Astrocyte (in vitro differentiated cells and primary cell): ENCODE measurements around the gene ATP1A1.

Experiments
- EZH2 ChIP-seq: IDR thresholded peaks from 2 replicates; pipeline ENCODE4 v1.6.1; 2012; ENCODE audit warnings: mild to moderate bottlenecking, low read length, inconsistent platforms; ENCODE audit not compliant: insufficient read depth
- TF ChIP-seq, protein P1 (sequence below): IDR thresholded peaks from 2 replicates; pipeline ENCODE4 v1.5.1; 2011; ENCODE audit warnings: low read depth, mild to moderate bottlenecking, inconsistent platforms, low read length, moderate library complexity; ENCODE audit not compliant: insufficient read depth

DNA sequence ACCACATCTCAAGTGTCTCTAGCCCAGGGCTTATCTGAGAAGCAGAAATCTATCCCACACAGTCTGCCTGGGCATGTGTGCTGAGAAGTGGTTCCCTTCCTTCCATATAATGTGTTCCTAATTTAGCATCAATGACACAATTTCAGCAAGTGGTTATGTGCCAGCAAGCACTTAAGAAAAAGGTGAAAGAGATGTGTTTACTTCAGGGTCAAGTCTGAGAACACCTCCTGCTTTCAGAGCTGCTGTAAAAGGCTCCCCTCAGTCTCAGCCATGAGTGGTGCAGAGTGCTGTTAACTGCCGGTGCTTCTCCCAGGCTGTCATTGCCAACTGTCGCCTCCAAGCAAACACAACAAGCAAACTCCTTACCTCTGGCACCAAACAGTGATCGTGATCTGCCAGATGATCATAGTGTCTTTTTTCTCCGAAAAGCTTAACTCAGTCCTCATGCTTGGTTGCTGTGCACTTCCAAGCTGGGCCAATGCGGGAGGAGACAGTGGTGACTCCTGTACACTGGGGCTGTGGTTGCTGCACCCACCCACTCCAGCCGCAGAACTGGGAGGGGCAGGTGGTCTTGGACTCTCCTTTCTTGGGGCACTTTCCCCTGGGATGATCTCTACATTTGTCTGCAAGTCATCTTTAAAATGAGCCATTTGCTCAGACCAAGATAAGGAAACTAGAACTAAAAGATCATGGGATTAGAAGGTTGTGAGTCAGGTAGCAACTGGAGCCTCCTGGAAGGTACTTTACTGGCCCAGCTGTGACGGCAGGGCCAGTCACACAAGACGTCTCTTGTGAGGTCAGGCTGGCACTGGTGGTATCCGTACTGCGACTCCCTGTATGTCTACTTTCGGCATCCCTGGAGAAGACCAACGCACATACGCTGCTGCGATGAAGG is 32.4 kb downstream of the ATP1A1 start:
- TF ChIP-seq, protein P1, sequence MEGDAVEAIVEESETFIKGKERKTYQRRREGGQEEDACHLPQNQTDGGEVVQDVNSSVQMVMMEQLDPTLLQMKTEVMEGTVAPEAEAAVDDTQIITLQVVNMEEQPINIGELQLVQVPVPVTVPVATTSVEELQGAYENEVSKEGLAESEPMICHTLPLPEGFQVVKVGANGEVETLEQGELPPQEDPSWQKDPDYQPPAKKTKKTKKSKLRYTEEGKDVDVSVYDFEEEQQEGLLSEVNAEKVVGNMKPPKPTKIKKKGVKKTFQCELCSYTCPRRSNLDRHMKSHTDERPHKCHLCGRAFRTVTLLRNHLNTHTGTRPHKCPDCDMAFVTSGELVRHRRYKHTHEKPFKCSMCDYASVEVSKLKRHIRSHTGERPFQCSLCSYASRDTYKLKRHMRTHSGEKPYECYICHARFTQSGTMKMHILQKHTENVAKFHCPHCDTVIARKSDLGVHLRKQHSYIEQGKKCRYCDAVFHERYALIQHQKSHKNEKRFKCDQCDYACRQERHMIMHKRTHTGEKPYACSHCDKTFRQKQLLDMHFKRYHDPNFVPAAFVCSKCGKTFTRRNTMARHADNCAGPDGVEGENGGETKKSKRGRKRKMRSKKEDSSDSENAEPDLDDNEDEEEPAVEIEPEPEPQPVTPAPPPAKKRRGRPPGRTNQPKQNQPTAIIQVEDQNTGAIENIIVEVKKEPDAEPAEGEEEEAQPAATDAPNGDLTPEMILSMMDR: no peak
- no peak for TF ChIP-seq EZH2
